ENCODE measurements around the gene CCDC137.

CCDC137 gene

GRCh38 chr17:81682565-81683207, 16.1 kb downstream of the CCDC137 start:
- DNase-seq (ENCODE audit: low read depth, low spot score): no peak

DNA sequence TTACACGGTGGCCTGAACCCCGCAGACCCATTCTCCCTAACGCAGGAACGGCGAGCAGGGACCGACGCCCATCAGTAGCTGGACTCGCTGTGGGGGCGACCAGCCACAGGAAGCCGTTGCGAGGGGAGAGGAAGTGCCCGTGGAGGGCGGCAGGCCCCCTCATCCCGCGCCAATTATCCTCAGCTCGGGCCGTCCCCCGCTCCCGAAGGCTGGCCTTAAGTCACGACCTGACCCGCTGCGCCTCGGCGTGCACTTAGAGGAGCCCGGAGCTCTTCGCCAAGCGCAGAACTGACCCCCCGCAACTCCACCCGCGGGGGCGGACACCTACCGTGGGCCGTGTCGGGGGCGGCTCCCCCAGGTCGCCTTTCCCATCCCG, 16.7 kb downstream of the CCDC137 start:
- no peak for DNase-seq (ENCODE audit: low read depth, low spot score)

DNA sequence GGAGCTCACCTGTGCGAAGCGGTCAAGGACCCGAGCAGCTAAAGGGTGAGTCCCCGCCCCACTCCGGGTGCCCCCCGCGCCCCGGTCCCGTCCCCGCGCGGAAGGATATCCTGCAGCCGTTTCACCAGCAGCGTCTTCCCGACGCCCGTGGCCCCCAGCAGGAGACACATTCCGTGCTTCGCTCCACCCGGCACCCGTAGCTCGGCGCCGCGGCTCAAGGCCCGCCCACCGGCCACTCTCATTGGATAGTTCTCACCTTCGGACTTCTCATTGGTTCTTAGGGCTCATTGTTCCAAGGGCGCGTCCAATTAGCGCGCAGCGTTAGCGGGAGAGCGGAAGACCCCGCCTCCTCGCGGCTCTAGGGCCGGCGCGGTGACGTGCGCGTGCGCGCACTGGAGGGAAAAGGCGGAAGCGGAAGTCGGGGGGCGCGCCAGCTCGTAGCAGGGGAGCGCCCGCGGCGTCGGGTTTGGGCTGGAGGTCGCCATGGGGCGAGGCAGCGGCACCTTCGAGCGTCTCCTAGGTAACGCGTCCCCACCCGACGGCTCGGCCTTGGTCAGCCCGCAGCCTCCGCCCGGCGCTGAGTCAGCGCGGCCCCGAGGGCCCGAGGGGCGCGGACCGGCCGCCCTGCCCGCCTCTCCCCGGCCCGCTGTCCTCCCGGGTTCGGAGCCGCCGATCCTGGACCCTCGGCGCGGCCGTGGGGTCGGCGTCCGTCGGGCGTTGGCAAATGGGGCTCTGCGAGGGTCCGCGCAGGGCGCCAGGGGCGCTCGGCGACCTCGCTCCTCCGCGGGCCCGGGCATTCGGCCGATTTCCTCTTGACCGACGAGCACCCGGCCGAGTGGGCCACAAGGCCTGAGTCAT, 17.3 kb downstream of the CCDC137 start, which contains the start of the genes ARL16 and HGS:
ARL16 (minus strand) TSS at position 214 of the 858 bp plus-strand sequence; CDS start at position 170, 44 bp downstream.
HGS (plus strand) TSS at position 428 of the 858 bp plus-strand sequence; CDS start at position 484, 56 bp downstream.
- DNase-seq (ENCODE audit: low read depth, low spot score): peak; percentile 95

- no peak for DNase-seq (ENCODE audit: low read depth, low spot score)
These were observed 17.9 kb downstream of the CCDC137 start for GRCh38 chr17:81684442-81684911.

DNA sequence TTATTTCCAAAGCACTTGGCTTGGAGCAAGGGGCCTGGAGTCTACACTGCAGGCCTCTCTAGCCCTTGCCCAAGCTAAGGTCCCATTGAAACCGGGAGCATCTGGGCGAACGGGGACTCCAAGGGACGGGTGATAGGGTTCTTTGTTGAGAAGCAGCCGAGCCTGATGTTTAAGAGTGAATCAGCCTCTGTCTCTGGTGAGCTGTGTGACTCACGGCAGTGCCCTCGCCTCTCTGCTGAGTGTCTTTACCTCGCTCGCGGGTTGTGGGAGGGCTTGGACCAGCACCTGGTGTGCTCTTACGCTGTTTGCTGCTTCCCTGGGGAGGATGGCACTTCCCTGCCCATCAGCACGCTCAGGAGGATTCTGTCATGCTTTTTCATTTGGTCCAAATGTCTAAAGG, 18.6 kb downstream of the CCDC137 start:
- no peak for DNase-seq (ENCODE audit: low read depth, low spot score)

- no peak for DNase-seq (ENCODE audit: low read depth, low spot score)
These were observed 20.1 kb downstream of the CCDC137 start for GRCh38 chr17:81686614-81687013.

GRCh38 chr17:81687770-81688541, 21.4 kb downstream of the CCDC137 start:
- no peak for DNase-seq (ENCODE audit: low read depth, low spot score)

- no peak for DNase-seq (ENCODE audit: low read depth, low spot score)
These were observed 22.1 kb downstream of the CCDC137 start for GRCh38 chr17:81688616-81689015.

- no peak for DNase-seq (ENCODE audit: low read depth, low spot score)
These were observed 23.5 kb downstream of the CCDC137 start for GRCh38 chr17:81690066-81690465.

GRCh38 chr17:81690549-81690948, 24.0 kb downstream of the CCDC137 start:
- DNase-seq (ENCODE audit: low read depth, low spot score): no peak

DNA sequence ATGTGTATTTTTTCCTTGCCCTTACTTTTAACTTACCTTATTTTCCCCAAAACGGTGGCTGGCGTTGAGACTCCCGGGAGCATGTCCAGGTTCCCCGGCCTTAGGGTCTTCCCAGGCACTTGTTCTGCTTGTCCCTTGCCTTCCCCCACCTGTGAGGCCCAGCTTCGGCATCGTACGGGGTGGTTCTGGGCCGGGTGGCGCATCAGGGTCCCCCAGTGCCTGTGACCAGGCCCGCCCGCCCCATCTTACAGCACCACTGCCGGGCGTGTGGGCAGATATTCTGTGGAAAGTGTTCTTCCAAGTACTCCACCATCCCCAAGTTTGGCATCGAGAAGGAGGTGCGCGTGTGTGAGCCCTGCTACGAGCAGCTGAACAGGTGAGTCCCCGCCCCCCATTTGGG, 24.7 kb downstream of the CCDC137 start:
- no peak for DNase-seq (ENCODE audit: low read depth, low spot score)

GRCh38 chr17:81691608-81692007, 25.1 kb downstream of the CCDC137 start:
- no peak for DNase-seq (ENCODE audit: low read depth, low spot score)

GRCh38 chr17:81693509-81694210, 27.1 kb downstream of the CCDC137 start:
- DNase-seq (ENCODE audit: low read depth, low spot score): no peak

DNA sequence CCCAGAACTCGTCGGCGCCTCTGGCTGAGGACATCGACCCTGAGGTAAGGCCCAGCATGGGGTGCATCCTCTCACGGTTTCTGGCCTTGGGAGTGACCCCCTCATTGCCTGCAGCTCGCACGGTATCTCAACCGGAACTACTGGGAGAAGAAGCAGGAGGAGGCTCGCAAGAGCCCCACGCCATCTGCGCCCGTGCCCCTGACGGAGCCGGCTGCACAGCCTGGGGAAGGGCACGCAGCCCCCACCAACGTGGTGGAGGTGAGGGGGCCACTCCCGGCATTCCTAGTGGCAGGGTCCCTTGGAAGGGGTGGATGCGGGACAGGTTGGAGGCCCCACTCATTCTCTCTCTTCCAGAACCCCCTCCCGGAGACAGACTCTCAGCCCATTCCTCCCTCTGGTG, 28.3 kb downstream of the CCDC137 start:
- DNase-seq (ENCODE audit: low read depth, low spot score): no peak

DNA sequence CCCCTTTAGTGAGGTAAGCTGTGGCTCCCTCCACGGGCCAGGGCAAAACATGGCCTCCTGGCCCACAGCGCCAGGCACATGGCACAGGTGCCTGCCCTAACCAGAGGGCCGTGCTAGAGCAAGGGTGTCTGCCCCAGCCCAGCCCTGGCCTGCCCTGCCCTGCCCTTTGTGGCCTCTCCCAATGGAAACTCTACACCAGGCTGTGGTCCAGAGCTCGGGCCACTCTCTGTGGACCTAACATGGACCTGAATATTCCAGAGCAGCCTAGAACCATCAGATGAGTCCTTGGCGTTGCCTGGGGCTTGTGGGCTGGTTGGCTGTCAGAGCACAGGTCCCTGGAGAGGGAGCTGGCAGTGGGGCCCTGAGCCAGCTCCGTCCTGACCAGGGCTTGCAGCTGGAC, 28.7 kb downstream of the CCDC137 start:
- DNase-seq (ENCODE audit: low read depth, low spot score): no peak

GRCh38 chr17:81695801-81696200, 29.3 kb downstream of the CCDC137 start:
- no peak for DNase-seq (ENCODE audit: low read depth, low spot score)

DNA sequence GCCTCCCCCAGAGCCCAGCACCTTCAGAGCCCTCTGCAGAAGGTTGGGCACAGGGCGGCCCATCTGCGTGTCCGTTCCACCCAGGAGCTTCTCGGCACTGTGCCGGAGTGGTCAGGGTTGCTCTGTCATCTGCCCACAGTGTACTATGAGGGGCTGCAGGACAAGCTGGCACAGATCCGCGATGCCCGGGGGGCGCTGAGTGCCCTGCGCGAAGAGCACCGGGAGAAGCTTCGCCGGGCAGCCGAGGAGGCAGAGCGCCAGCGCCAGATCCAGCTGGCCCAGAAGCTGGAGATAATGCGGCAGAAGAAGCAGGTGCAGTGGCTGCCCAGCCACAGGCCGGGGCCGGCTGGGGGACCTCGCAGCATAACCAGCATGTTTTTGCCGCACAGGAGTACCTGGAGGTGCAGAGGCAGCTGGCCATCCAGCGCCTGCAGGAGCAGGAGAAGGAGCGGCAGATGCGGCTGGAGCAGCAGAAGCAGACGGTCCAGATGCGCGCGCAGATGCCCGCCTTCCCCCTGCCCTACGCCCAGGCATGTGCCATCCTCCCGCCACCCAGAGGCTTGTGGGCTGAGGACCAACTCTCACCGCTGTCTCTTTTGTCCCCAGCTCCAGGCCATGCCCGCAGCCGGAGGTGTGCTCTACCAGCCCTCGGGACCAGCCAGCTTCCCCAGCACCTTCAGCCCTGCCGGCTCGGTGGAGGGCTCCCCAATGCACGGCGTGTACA, 29.8 kb downstream of the CCDC137 start:
- no peak for DNase-seq (ENCODE audit: low read depth, low spot score)

GRCh38 chr17:81697261-81698044, 30.9 kb downstream of the CCDC137 start:
- DNase-seq (ENCODE audit: low read depth, low spot score): no peak

GRCh38 chr17:81700353-81701287, 34.1 kb downstream of the CCDC137 start:
- no peak for DNase-seq (ENCODE audit: low read depth, low spot score)
